BE2C (cell line): ENCODE measurements around the gene LAMTOR1.

Source experiments
- DNase-seq: peaks from one replicate; pipeline ENCODE4 v3.0.0-alpha.2; 2020
- H3K27me3 ChIP-seq: fragments of 250-450 bp; sonication (Bioruptor Pico); 2 replicates; pipeline ENCODE4 v1.5.1; 2020; ENCODE audit warnings: mild to moderate bottlenecking
- H3K36me3 ChIP-seq: fragments of 250-450 bp; sonication (Bioruptor Pico); 2 replicates; pipeline ENCODE4 v1.5.1; 2020; ENCODE audit warnings: mild to moderate bottlenecking
- H3K4me1 ChIP-seq: fragments of 250-450 bp; sonication (Bioruptor Pico); 2 replicates; pipeline ENCODE4 v1.5.1; 2020
- H3K4me3 ChIP-seq: 2 replicates; pipeline ENCODE4 v1.5.1; 2011; ENCODE audit warnings: low read depth, low read length
- H3K9me3 ChIP-seq: fragments of 250-450 bp; sonication (Bioruptor Pico); 2 replicates; pipeline ENCODE4 v1.5.1; 2020
- TF ChIP-seq, protein P1 (sequence below): IDR thresholded peaks from 2 replicates; pipeline ENCODE4 v1.5.1; 2012; ENCODE audit warnings: mild to moderate bottlenecking, low read depth, low read length

The LAMTOR1 gene

DNA sequence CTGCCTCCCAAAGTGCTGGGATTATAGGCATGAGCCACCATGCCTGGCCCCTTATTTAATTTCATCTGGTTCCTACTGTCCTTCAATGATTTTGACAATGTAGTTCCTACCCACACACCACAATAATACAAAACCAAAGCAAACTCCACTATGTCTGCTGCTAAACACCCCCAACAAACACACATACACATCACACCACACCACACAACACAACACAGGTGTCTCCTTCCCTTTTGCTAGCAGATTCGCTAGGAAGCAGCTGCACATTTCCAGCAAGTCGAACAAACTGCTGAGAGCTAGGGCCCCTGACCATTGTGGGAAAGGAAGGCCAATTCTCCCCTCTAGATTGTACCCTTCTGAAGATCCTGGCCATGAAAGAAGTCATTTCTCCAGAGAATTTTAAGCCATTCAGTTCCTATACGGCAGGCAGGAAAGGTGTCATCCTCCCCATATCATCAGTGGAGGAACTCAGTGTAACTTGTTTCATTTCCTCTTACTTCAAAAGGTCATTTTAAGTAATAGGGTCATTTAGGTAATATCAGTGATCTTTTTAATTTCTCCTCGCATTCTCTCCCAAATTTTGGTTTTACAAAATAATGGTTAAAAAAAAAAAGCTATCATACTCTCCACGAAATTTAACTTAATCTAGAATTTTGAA is 41.2 kb downstream of the LAMTOR1 start:
- Histone ChIP-seq H3K27me3 (no peaks in the 10 kb centered on the region), H3K4me3 (no peak overlapping the region), H3K4me1 (no peaks in the 10 kb centered on the region; the same call in 1 of the 2 replicates), H3K36me3 (peaks cover 19% of the 10 kb centered on the region), H3K9me3 (no peaks in the 10 kb centered on the region)
- TF ChIP-seq, protein P1, sequence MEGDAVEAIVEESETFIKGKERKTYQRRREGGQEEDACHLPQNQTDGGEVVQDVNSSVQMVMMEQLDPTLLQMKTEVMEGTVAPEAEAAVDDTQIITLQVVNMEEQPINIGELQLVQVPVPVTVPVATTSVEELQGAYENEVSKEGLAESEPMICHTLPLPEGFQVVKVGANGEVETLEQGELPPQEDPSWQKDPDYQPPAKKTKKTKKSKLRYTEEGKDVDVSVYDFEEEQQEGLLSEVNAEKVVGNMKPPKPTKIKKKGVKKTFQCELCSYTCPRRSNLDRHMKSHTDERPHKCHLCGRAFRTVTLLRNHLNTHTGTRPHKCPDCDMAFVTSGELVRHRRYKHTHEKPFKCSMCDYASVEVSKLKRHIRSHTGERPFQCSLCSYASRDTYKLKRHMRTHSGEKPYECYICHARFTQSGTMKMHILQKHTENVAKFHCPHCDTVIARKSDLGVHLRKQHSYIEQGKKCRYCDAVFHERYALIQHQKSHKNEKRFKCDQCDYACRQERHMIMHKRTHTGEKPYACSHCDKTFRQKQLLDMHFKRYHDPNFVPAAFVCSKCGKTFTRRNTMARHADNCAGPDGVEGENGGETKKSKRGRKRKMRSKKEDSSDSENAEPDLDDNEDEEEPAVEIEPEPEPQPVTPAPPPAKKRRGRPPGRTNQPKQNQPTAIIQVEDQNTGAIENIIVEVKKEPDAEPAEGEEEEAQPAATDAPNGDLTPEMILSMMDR: no peak
- DNase-seq: no peak

DNA sequence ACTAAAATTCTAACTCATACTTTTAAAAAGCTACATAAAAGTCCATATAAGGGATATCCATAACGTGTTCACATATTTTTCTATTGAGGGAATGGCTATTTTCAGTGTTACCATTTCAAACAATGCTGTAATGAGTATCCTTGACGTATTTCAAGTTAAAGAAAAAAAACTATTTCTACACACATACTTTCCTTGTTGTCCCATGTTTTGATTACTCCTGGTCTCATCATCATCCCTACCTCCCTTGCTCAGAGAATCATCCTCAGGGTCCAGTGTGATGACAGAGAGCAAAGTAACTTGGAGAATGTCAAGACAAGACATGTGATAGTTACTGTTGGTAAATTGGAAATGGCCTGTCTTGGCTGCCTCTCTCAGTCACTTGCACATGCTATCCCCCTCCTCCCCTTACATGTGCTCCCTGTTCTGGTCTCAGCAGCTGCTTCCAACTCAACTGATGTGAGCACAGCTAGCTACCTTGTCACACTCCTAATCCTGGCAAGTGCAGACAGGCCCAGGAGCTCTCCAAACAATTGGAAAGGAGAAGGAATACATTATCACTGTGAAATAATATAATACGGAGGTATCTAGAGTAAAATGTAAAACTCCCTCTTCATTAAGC is 44.6 kb downstream of the LAMTOR1 start:
- TF ChIP-seq, protein P1: no peak
- DNase-seq: no peak
- H3K4me3 ChIP-seq: no peak overlapping the region
- no peaks in the 10 kb centered on the region for H3K27me3 ChIP-seq
- H3K9me3 ChIP-seq: no peaks in the 10 kb centered on the region
- H3K4me1 ChIP-seq: no peaks in the 10 kb centered on the region; the same call in 1 of the 2 replicates
- H3K36me3 ChIP-seq: peaks cover 17% of the 10 kb centered on the region

DNA sequence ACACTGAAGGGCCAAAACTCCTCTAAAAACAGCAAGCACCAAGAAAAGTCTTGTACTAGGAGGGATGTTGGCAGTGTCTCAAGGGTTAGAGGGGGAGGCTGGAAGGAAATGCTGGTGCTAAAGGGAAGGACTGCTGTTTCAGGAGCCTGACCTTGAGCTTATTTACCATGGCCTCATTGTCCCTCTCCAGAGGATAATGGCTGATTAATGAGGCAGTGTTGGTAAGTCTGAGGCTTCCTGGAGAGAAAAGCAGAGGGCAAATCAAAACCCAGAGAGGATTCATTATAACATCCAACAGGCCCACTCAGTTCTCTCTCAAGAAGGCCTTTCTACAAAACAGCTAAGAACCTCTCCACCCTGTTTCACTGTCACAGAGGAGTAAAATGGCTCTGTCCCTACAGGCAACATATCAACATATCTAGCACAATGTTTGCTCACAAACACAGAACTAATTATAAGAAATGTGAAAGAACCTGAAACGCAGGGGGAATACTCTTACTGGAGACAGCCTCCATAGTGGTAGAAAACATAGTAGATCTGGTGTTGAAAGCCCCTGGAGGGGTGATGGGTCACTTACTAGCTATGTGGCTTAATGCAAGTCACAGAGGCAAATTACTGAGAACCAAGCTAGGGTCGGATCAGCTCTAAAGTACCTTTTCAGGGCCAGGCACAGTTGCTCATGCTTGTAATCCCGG is 54.2 kb downstream of the LAMTOR1 start:
- TF ChIP-seq, protein P1: no peak
- Histone ChIP-seq H3K4me1 (peaks cover 3% of the 10 kb centered on the region; the same call in 1 of the 2 replicates), H3K36me3 (peaks cover 15% of the 10 kb centered on the region), H3K4me3 (no peak overlapping the region), H3K27me3 (no peaks in the 10 kb centered on the region), H3K9me3 (no peaks in the 10 kb centered on the region)
- no peak for DNase-seq
